K562 (cell line): Measurements from ENCODE around the gene UBXN10. TPM values are rescaled to one million over a fixed set of nuclear protein-coding genes. Genes with fewer than 3 reads are reported as not detected.

Source experiments
- CHD1 ChIP-seq: fragments of 200-600 bp; sonication (generic); IDR thresholded peaks from one replicate; pipeline ENCODE4 v1.6.1; 2012; ENCODE audit warnings: mild to moderate bottlenecking, moderate library complexity, low read length, inconsistent platforms
- DNMT1 ChIP-seq: fragments of 450-650 bp; IDR thresholded peaks from 2 replicates; pipeline ENCODE4 v1.6.1; 2016; ENCODE audit warnings: antibody characterized with exemption, mild to moderate bottlenecking
- ELF2 ChIP-seq: fragments of 250-450 bp; sonication (Bioruptor Pico); IDR thresholded peaks from 2 replicates; pipeline ENCODE4 v1.5.0; 2021; ENCODE audit warnings: mild to moderate bottlenecking
- GABPA ChIP-seq: fragments of 200-800 bp; sonication (Bioruptor generic); conservative IDR thresholded peaks from 2 replicates; pipeline ENCODE4 v1.6.1; 2016; ENCODE audit warnings: low read depth, missing genetic modification characterization, missing compliant biosample characterization
- HNRNPLL ChIP-seq: fragments of 200-400 bp; formaldehyde crosslinking; IDR thresholded peaks from 2 replicates; pipeline ENCODE4 v1.6.1; 2017; ENCODE audit warnings: low read length, low read depth, mild to moderate bottlenecking; ENCODE audit not compliant: poor library complexity, severe bottlenecking
- MGA ChIP-seq: fragments of 450-650 bp; IDR thresholded peaks from 2 replicates; pipeline ENCODE4 v1.6.1; 2016; ENCODE audit warnings: mild to moderate bottlenecking, moderate library complexity
- TFE3 ChIP-seq: fragments of 450-650 bp; formaldehyde crosslinking; IDR thresholded peaks from 2 replicates; pipeline ENCODE4 v1.4.0; 2020; ENCODE audit warnings: mild to moderate bottlenecking, mixed read lengths
- VEZF1 ChIP-seq: fragments of 200-800 bp; sonication (Bioruptor generic); IDR thresholded peaks from 2 replicates; pipeline ENCODE4 v1.6.1; 2017; ENCODE audit warnings: missing genetic modification characterization, missing compliant biosample characterization
- ZNF174 ChIP-seq: fragments of 250-450 bp; sonication (Bioruptor Pico); IDR thresholded peaks from 2 replicates; pipeline ENCODE4 v1.4.0; 2020; ENCODE audit warnings: mild to moderate bottlenecking
- ZNF717 ChIP-seq: fragments of 250-450 bp; sonication (Bioruptor Pico); IDR thresholded peaks from 2 replicates; pipeline ENCODE4 v1.5.0; 2021
- ZSCAN32 ChIP-seq: fragments of 450-650 bp; formaldehyde crosslinking; IDR thresholded peaks from 2 replicates; pipeline ENCODE4 v1.4.0; 2020; ENCODE audit warnings: mild to moderate bottlenecking, moderate library complexity
- polyA plus RNA-seq, 8 experiments: library from polyadenylated mRNA; depleted of rRNA in 4 of 8; stranded (reverse) in 5 of 8; unstranded in 3 of 8; fragments of >200 nt; fragmentation: Nextera tagmentation in 2 of 8; fragmentation: Illumina TruSeq in 1 of 8; extraction: Ambion mirVana in 2 of 8; extraction: Trizol in 1 of 8; gene quantifications; 2 replicates each; pipeline versions ENCODE4 v1.2.1 to v1.2.3, GENCODE V29; 2011 to 2014; ENCODE audit warnings: inconsistent platforms in 1 of 8, missing spikeins in 1 of 8
- total RNA-seq, 7 experiments: library from RNA; depleted of rRNA in 6 of 7; stranded (reverse); fragments of >200 nt in 6 of 7; fragmentation: Illumina TruSeq in 2 of 7; extraction: Trizol in 2 of 7; gene quantifications; 2 replicates each; pipeline versions ENCODE4 v1.2.1 to v1.2.3, GENCODE V29; 2011 to 2021; ENCODE audit warnings: low replicate concordance in 1 of 7
- TF ChIP-seq, protein P1 (sequence below): sonication (generic); formaldehyde crosslinking; IDR thresholded peaks from 2 replicates; pipeline ENCODE4 v1.5.0; 2020; ENCODE audit warnings: missing genetic modification reagents

UBXN10 gene
- total and polyA plus RNA-seq, 9 of the 15 experiments (the other 6 are each of a cell fraction or from before 2014, with no cell fraction given), result 10.7 to 17.7 (median 13.6) TPM

DNA sequence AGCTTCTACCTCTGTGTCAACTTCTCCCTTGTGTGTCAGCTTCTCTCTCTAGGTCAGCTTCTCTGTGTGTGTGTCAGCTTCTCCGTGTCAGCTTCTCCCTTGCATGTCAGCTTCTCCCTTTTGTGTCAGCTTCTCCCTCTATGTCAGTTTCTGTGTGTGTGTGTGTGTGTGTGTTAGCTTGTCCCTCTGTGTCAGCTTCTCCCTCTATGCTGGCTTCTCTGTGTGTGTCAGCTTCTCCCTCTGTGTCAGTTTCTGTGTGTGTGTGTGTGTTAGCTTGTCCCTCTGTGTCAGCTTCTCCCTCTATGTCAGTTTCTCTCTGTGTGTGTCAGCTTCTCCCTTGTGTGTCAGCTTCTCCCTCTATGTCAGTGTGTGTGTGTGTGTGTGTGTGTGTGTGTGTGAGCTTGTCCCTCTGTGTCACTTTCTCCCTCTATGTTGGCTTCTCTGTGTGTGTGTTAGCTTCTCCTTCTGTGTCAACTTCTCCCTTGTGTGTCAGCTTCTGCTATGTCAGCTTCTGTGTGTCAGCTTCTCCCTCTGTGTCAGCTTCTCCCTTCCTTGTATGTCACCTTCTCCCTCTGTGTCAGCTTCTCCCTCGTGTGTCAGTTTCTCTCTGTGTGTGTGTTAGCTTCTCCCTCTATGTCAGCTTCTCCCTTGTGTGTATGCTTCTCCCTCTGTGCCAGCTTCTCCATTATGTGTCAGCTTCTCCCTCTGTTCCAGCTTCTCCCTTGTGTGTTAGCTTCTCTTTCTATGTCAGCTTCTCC lies 6.3 kb upstream of the UBXN10 start (continued):
- TF ChIP-seq VEZF1 (no peak), MGA (no peak), ELF2 (no peak), TFE3 (no peak), GABPA (tag) (no peak), HNRNPLL (no peak), DNMT1 (no peak), ZNF717 (CRISPR knock-in tag) (no peak), ZNF174 (CRISPR knock-in tag) (no peak), CHD1 (no peak), ZSCAN32 (CRISPR knock-in tag) (no peak)
- TF ChIP-seq, protein P1, sequence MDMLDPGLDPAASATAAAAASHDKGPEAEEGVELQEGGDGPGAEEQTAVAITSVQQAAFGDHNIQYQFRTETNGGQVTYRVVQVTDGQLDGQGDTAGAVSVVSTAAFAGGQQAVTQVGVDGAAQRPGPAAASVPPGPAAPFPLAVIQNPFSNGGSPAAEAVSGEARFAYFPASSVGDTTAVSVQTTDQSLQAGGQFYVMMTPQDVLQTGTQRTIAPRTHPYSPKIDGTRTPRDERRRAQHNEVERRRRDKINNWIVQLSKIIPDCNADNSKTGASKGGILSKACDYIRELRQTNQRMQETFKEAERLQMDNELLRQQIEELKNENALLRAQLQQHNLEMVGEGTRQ, result no peak
